GM12873 (cell line): Measurements from ENCODE around the gene RAB3A.

Experiments
- TF ChIP-seq, protein P1 (sequence below): IDR thresholded peaks from 2 replicates; pipeline ENCODE4 v1.5.1; 2012; ENCODE audit warnings: low read depth, mild to moderate bottlenecking, moderate library complexity, low read length, control low read depth; ENCODE audit not compliant: insufficient read depth; ENCODE audit errors: missing control alignments

RAB3A gene

DNA sequence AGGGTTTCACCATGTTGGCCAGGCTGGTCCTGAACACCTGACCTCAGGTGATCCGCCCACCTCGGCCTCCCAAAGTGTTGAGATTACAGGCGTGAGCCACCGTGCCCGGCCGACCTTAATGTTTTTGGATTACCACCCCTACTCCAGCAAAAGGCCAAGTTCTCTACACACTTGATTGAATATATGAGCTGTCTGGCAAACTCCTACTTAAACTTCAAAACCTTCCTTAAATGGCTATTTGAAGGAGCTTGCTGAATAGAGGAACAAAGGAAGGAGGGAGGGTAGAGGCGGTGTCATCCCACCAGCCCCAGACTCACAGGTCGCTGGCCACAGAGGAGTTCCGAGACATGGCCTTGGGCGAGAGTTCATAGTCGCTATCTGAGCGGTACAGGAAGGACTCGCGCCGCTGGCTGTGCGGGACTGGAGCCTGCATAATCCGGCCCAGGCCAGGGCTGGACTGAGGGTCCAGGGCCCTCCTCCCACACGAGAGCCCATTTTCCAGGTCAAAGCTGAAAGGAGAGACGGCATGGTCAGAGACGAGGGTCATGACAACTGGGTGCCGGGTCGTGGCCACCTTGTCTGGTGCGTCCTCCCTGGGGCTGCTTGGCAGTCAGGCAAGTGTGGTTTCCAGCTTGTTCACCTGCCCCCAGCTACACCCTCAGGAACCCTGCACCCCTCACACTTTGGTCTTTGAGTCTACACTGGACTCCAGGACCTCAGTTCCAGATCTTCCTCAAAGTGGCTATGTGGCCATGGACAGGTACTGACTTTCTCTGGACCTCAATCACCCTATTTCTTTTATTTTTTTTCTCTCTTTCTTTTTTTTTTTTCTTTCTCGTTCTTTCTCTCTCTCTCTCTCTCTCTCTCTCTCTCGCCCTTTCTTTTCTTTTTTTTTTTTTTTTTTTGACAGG is 18.2 kb upstream of the RAB3A start:
- TF ChIP-seq, protein P1, sequence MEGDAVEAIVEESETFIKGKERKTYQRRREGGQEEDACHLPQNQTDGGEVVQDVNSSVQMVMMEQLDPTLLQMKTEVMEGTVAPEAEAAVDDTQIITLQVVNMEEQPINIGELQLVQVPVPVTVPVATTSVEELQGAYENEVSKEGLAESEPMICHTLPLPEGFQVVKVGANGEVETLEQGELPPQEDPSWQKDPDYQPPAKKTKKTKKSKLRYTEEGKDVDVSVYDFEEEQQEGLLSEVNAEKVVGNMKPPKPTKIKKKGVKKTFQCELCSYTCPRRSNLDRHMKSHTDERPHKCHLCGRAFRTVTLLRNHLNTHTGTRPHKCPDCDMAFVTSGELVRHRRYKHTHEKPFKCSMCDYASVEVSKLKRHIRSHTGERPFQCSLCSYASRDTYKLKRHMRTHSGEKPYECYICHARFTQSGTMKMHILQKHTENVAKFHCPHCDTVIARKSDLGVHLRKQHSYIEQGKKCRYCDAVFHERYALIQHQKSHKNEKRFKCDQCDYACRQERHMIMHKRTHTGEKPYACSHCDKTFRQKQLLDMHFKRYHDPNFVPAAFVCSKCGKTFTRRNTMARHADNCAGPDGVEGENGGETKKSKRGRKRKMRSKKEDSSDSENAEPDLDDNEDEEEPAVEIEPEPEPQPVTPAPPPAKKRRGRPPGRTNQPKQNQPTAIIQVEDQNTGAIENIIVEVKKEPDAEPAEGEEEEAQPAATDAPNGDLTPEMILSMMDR, result no peak

DNA sequence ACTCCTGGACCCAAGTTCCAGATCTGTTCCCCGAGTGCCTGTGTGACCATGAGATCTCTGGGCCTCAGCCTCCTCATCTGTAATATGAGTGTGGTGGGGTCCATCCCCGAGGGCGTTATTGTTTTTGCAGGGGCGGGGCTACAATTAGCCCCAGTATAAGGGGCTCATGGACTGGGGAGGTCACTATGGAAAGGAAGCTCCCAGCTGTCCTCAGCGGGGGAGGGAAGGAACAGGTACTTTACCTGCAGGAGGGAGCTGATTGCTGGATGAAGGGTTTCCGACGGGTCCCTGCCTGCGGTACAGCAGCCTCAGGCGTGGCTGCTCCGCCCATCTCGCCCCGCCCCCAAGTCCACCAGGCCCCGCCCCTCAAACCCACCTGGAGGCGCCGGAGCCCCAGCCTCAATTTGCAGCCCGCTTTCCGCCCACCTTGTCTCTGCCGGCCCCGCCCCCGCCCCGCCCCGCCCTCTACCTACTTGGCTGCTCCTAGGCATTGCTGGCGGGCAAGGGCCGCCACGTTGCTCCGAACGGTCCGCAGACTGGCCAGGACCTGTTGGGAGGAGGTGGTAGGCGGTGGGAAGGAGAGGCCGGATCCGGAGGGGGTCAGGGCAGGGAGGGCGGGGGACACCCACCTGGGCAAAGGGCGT is 16.9 kb upstream of the RAB3A start:
- TF ChIP-seq, protein P1, result no peak

DNA sequence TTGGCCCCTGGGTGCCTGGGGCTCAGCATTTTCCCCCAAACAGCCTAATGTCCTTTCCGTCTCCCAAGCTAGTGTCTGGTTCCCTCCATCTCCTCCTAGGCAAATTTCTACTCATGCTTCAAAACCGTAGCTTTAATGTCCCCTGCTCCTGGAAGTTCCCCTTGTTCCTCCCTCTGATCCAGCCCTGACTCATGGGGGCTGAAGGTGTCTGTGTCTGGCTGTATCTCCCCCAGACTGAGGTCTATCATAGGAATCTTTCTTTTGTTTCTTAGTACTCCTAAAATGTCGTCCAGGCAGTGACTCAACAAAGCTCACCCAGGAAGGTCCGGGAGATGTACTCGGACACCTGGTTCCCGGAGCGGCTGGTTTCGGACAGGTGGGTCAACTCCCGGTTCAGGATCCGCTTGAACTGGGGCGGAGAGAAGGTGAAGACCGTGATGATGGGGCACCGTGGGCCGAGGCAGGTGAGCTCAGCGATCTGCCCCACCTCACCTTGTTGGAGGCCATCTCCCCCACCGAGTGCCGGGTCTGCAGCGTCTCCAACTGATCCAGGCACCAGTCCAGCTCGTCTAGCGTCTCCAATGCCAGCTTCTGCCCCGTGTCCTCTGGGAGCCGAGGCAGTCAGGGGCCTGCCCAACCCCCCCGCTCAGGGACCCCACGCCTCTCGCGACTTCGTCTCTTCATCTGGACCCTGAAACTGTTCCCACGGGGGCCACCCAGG is 16.2 kb upstream of the RAB3A start:
- TF ChIP-seq, protein P1, result no peak

DNA sequence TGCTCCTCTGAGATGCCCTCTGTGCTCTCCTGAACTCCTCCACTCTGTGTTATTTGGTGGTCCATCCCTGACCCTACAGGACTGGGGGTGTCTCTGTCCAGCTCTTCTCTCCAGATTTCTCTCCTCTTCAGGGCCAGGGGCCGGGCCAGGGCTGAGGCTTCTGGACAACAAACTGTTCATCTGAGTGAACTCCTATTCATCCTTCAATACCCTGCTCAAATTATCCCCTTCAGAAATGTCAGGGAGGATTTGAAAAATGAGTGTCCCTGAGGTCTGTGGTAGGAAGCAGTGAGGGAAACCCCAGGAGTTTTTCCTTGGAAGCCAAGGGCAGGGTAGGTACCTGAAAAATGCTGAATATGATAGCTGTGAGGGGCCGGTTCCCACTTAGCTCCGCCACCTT is 14.8 kb upstream of the RAB3A start:
- TF ChIP-seq, protein P1, result no peak

DNA sequence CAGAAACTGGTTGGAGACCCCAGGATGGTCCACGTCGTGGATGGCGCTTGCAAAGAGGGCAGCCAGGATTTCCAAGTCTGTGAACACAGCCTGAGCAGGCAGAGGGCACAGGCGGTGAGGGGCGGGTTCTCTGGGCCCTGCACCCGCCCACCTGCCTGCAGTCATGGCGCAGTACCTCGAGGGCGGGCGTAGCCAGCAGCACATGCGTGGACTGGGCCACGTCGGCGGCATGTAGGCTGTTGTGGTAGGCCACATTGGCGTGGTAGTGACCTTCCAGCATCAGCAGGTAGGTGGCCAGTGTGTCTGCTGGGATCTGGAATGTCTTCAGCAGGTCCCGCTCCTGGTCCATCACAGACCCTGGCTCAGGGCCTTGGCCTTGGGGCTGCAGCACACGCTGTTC is 14.3 kb upstream of the RAB3A start:
- TF ChIP-seq, protein P1, result no peak

DNA sequence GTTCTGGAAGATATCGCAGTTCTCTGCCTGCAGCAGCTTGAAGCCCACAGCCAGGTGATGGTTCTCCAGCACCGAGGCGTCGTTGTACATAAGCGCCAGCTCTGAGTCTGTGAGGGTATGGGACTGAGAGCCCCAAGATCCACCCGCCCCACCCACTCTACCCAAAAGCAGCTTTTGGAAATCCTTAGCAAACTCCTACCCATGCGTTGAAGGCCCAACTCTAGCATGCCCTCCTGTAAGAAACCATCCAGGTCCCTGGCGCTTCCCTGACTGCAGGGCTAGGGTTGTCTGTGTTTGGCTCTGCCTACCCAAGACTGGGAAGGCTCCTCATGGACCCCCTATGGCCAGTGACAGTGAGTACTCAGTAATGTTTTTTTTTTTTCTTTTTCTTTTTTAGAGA is 12.9 kb upstream of the RAB3A start:
- TF ChIP-seq, protein P1, result no peak
